ENCODE results near the gene ST3GAL6. TPM values are rescaled to one million over a fixed set of nuclear protein-coding genes. Genes with fewer than 3 reads are reported as not detected.

Gene ST3GAL6
- total and polyA plus RNA-seq, 2 of the 13 experiments (the other 11 are each of a cell fraction or from before 2014, with no cell fraction given) = 17.5 to 23.2 TPM

GRCh38 chr3:98763076-98763475 lies at the start of gene ST3GAL6 (continued):
- TF ChIP-seq, protein P1, sequence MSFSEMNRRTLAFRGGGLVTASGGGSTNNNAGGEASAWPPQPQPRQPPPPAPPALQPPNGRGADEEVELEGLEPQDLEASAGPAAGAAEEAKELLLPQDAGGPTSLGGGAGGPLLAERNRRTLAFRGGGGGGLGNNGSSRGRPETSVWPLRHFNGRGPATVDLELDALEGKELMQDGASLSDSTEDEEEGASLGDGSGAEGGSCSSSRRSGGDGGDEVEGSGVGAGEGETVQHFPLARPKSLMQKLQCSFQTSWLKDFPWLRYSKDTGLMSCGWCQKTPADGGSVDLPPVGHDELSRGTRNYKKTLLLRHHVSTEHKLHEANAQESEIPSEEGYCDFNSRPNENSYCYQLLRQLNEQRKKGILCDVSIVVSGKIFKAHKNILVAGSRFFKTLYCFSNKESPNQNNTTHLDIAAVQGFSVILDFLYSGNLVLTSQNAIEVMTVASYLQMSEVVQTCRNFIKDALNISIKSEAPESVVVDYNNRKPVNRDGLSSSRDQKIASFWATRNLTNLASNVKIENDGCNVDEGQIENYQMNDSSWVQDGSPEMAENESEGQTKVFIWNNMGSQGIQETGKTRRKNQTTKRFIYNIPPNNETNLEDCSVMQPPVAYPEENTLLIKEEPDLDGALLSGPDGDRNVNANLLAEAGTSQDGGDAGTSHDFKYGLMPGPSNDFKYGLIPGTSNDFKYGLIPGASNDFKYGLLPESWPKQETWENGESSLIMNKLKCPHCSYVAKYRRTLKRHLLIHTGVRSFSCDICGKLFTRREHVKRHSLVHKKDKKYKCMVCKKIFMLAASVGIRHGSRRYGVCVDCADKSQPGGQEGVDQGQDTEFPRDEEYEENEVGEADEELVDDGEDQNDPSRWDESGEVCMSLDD (CRISPR knock-in tag; IDR thresholded peaks at IDR 0.05; ENCODE audit: borderline replicate concordance) = no peak
- TF ChIP-seq ZNF7 (CRISPR knock-in tag; IDR thresholded peaks at IDR 0.05) (no peak), ERF (CRISPR knock-in tag; IDR thresholded peaks at IDR 0.05) (no peak)
- TF ChIP-seq, protein P2, sequence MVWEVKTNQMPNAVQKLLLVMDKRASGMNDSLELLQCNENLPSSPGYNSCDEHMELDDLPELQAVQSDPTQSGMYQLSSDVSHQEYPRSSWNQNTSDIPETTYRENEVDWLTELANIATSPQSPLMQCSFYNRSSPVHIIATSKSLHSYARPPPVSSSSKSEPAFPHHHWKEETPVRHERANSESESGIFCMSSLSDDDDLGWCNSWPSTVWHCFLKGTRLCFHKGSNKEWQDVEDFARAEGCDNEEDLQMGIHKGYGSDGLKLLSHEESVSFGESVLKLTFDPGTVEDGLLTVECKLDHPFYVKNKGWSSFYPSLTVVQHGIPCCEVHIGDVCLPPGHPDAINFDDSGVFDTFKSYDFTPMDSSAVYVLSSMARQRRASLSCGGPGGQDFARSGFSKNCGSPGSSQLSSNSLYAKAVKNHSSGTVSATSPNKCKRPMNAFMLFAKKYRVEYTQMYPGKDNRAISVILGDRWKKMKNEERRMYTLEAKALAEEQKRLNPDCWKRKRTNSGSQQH (CRISPR knock-in tag; IDR thresholded peaks at IDR 0.05; ENCODE audit: low read depth) = no peak

DNA sequence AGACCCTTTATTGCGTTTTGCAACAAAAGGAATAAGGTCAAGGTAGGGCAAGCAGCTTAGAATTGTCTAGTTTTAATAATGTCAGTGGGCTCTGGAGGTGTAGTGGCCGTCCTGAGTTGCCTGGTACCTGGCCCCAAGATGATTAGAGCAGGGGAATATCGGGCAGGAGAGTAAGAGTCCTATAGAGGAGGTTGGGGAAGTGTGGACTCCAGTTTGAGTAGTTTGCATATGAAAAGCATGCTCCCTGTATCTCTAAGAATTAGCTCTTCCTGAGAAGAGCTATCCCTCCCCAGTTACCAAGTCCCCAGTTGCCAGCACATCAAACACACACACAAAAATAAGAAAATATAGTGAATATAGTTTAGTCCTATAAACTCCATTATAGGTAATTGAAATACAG lies 49.2 kb upstream of the ST3GAL6 start:
- no TSS peak for BruUV-seq (replicated peaks)
- CTCF ChIA-PET (ENCODE audit: low intra/inter-chr PET ratio, low total read pairs) = no interaction called here

More for the DNA sequence above, 49.2 kb upstream of the ST3GAL6 start:
- in situ Hi-C loops (cut with HindIII; ENCODE audit: extremely low pct_ligation_motif_present, low pct_unique_long_range_greater_than_20kb) = no loop called here
- H3K79me2 ChIP-seq (ENCODE audit: insufficient read depth, low read length) = no peaks in the 10 kb centered on the region
- H3K27ac ChIP-seq (ENCODE audit: extremely low read length, insufficient read depth, low read length) = no peak overlapping the region
- H3K9ac ChIP-seq (ENCODE audit: insufficient read depth, low read depth, low read length) = no peak overlapping the region
- H3K36me3 ChIP-seq (replicated peaks in 1 of 2; ENCODE audit: control insufficient read depth in 1 of 2, insufficient read depth in 2 of 2, low read length in 2 of 2) = no peaks in the 10 kb centered on the region
- no peak overlapping the region for H3K4me2 ChIP-seq (ENCODE audit: low read depth, low read length)
- DNase-seq (ENCODE audit: low spot score) = no peak
- H4K20me1 ChIP-seq (ENCODE audit: insufficient read depth, low read length) = no peaks in the 10 kb centered on the region
- no peak for FAIRE-seq
- H3K4me1 ChIP-seq (ENCODE audit: insufficient read depth, low read length) = peaks cover under 1% of the 10 kb centered on the region; the same call in 1 of the 2 replicates
- TF ChIP-seq, protein P3, sequence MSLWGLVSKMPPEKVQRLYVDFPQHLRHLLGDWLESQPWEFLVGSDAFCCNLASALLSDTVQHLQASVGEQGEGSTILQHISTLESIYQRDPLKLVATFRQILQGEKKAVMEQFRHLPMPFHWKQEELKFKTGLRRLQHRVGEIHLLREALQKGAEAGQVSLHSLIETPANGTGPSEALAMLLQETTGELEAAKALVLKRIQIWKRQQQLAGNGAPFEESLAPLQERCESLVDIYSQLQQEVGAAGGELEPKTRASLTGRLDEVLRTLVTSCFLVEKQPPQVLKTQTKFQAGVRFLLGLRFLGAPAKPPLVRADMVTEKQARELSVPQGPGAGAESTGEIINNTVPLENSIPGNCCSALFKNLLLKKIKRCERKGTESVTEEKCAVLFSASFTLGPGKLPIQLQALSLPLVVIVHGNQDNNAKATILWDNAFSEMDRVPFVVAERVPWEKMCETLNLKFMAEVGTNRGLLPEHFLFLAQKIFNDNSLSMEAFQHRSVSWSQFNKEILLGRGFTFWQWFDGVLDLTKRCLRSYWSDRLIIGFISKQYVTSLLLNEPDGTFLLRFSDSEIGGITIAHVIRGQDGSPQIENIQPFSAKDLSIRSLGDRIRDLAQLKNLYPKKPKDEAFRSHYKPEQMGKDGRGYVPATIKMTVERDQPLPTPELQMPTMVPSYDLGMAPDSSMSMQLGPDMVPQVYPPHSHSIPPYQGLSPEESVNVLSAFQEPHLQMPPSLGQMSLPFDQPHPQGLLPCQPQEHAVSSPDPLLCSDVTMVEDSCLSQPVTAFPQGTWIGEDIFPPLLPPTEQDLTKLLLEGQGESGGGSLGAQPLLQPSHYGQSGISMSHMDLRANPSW (CRISPR knock-in tag; IDR thresholded peaks at IDR 0.05; ENCODE audit: borderline replicate concordance) = no peak
- TF ChIP-seq SAFB2 (CRISPR knock-in tag; IDR thresholded peaks at IDR 0.05; ENCODE audit: borderline replicate concordance, low read depth) (no peak), ISL2 (CRISPR knock-in tag; IDR thresholded peaks at IDR 0.05) (no peak)
- TF ChIP-seq, protein P4, sequence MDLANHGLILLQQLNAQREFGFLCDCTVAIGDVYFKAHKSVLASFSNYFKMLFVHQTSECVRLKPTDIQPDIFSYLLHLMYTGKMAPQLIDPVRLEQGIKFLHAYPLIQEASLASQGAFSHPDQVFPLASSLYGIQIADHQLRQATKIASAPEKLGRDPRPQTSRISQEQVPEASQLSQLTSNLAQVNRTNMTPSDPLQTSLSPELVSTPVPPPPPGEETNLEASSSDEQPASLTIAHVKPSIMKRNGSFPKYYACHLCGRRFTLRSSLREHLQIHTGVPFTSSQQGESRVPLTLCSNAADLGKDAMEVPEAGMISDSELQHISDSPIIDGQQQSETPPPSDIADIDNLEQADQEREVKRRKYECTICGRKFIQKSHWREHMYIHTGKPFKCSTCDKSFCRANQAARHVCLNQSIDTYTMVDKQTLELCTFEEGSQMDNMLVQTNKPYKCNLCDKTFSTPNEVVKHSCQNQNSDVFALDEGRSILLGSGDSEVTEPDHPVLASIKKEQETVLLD (CRISPR knock-in tag; IDR thresholded peaks at IDR 0.05; ENCODE audit: low read depth) = no peak
- no peak overlapping the region for H2AFZ ChIP-seq (ENCODE audit: low read length)
- intact Hi-C loops (cut with micrococcal nuclease; ENCODE audit: unreplicated experiment) = no loop called here
- POLR2A ChIA-PET = no interaction called here
- no peak overlapping the region for H3K4me3 ChIP-seq (replicated peaks in 1 of 3; ENCODE audit: insufficient read depth in 1 of 3, low read depth in 2 of 3, low read length in 3 of 3)
- H3K27me3 ChIP-seq (ENCODE audit: control insufficient read depth in 1 of 2, insufficient read depth in 2 of 2, low read length in 2 of 2) = no peaks in the 10 kb centered on the region; a peak in 1 of 5 replicates
- no peak for ATAC-seq
- 26% methylated on average over 3 of the region's 3 CpGs for WGBS (ENCODE audit: low lambda C conversion rate)
- no peaks in the 10 kb centered on the region for H3K9me3 ChIP-seq (ENCODE audit: low read length)
